IMR-90 (cell line): ENCODE data around the gene CDH12.

ENCODE experiments used
- BHLHE40 ChIP-seq: fragments of 150-350 bp; IDR thresholded peaks from 2 replicates; pipeline ENCODE4 v1.6.1; 2016; ENCODE audit warnings: mild to moderate bottlenecking, low read depth, low read length
- CEBPB ChIP-seq: IDR thresholded peaks from 2 replicates; pipeline ENCODE4 v1.6.1; 2012; ENCODE audit warnings: low read depth, low read length, improper control_type of control experiment
- CHD1 ChIP-seq: IDR thresholded peaks from 2 replicates; pipeline ENCODE4 v1.6.1; 2012; ENCODE audit warnings: low read depth, low read length, improper control_type of control experiment
- CTCF ChIP-seq: conservative IDR thresholded peaks from 2 replicates; pipeline ENCODE4 v1.5.1; 2012; ENCODE audit warnings: mild to moderate bottlenecking, low read depth, low read length, improper control_type of control experiment
- ELK1 ChIP-seq: fragments of 150-350 bp; IDR thresholded peaks from 2 replicates; pipeline ENCODE4 v1.6.1; 2016; ENCODE audit warnings: low read depth, mild to moderate bottlenecking, low read length, moderate library complexity, borderline replicate concordance
- FOS ChIP-seq: fragments of 150-350 bp; IDR thresholded peaks from 2 replicates; pipeline ENCODE4 v1.6.1; 2016; ENCODE audit warnings: low read depth, low read length
- MAFK ChIP-seq: IDR thresholded peaks from 2 replicates; pipeline ENCODE4 v1.6.1; 2012; ENCODE audit warnings: low read depth, low read length, improper control_type of control experiment
- MXI1 ChIP-seq: IDR thresholded peaks from 2 replicates; pipeline ENCODE4 v1.6.1; 2012; ENCODE audit warnings: low read depth, mild to moderate bottlenecking, low read length, moderate library complexity, borderline replicate concordance
- POLR2A ChIP-seq: IDR thresholded peaks from 2 replicates; pipeline ENCODE4 v1.6.1; 2012; ENCODE audit warnings: mild to moderate bottlenecking, low read depth, low read length
- RAD21 ChIP-seq: IDR thresholded peaks from 2 replicates; pipeline ENCODE4 v1.6.1; 2012; ENCODE audit warnings: low read length, improper control_type of control experiment
- RFX5 ChIP-seq: IDR thresholded peaks from 2 replicates; pipeline ENCODE4 v1.8.0; 2012; ENCODE audit warnings: low read depth, mild to moderate bottlenecking, low read length, moderate library complexity
- SMC3 ChIP-seq: fragments of 150-350 bp; IDR thresholded peaks from 2 replicates; pipeline ENCODE4 v1.6.1; 2016; ENCODE audit warnings: low read depth, mild to moderate bottlenecking, antibody characterized with exemption, low read length, moderate library complexity
- USF2 ChIP-seq: fragments of 150-350 bp; IDR thresholded peaks from 2 replicates; pipeline ENCODE4 v1.6.1; 2017; ENCODE audit warnings: mild to moderate bottlenecking, antibody characterized with exemption, low read length, low read depth

DNA sequence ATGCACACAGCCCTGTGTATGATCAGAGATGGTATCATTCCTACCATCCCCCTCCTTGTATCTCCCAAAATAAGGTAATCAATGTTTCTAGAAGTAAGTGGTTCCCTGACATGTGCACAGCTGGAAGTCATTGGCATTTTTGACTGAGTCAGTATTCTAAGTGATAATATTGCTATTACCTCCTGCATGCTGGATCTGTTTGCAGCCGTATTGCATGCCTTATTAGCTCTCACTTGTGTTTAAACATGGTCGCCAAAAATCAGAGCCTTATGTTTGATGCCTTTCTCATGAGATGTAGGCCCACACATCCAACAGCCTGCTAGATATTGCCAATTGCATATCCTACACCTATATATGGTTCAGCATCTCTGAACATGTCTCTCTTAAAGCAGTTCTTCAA is 254.3 kb downstream of the CDH12 start:
- no peak for TF ChIP-seq FOS
- no peak for TF ChIP-seq CTCF
- TF ChIP-seq RFX5: no peak
- no peak for TF ChIP-seq POLR2A
- TF ChIP-seq SMC3: no peak
- no peak for TF ChIP-seq RAD21
- TF ChIP-seq USF2: no peak
- TF ChIP-seq MAFK: no peak
- TF ChIP-seq MXI1: no peak
- no peak for TF ChIP-seq BHLHE40
- TF ChIP-seq CEBPB: no peak
- TF ChIP-seq ELK1: no peak
- TF ChIP-seq CHD1: no peak
